Fibroblast of lung (primary cell): ENCODE data around the gene PRR19. TPM values are rescaled to one million over a fixed set of nuclear protein-coding genes. Genes with fewer than 3 reads are reported as not detected.

Experiments
- DNase-seq, 2 donors: peaks; one replicate each; pipeline versions ENCODE4 v3.0.0 to v3.0.0-alpha.2; 2010; ENCODE audit warnings: low read depth in 2 of 2
- H2AFZ ChIP-seq: 2 replicates; pipeline ENCODE4 v1.5.1; 2012; ENCODE audit warnings: low read length, control low read depth, inconsistent platforms
- H3K27ac ChIP-seq: 2 replicates; pipeline ENCODE4 v1.5.1; 2011; ENCODE audit warnings: low read length, control low read depth; ENCODE audit not compliant: insufficient read depth
- H3K27me3 ChIP-seq: 2 replicates; pipeline ENCODE4 v1.5.1; 2011; ENCODE audit warnings: mild to moderate bottlenecking, low read length; ENCODE audit not compliant: control insufficient read depth, insufficient read depth
- H3K36me3 ChIP-seq: 2 replicates; pipeline ENCODE4 v1.5.1; 2011; ENCODE audit warnings: low read length; ENCODE audit not compliant: control insufficient read depth, insufficient read depth
- H3K4me1 ChIP-seq: 2 replicates; pipeline ENCODE4 v1.5.1; 2011; ENCODE audit warnings: low read length; ENCODE audit not compliant: control insufficient read depth, insufficient read depth; ENCODE audit errors: extremely low read depth
- H3K4me2 ChIP-seq: 2 replicates; pipeline ENCODE4 v1.5.1; 2011; ENCODE audit warnings: low read length, control low read depth; ENCODE audit not compliant: insufficient read depth; ENCODE audit errors: extremely low read depth
- H3K4me3 ChIP-seq, 4 experiments: fragments of 200-600 bp in 1 of 4; sonication (generic) in 1 of 4; replicated peaks in 1 of 4; 2 replicates each; pipeline ENCODE4 v1.5.1; 2011 to 2016; ENCODE audit warnings: low read length in 4 of 4, low read depth in 3 of 4, mild to moderate bottlenecking in 3 of 4, control low read depth in 2 of 4, inconsistent platforms in 1 of 4, mixed read lengths in 1 of 4; ENCODE audit not compliant: insufficient read depth in 1 of 4; ENCODE audit errors: control extremely low read depth in 1 of 4
- H3K79me2 ChIP-seq: 2 replicates; pipeline ENCODE4 v1.5.1; 2012; ENCODE audit warnings: mild to moderate bottlenecking, low read length, inconsistent platforms; ENCODE audit not compliant: control insufficient read depth, insufficient read depth
- H3K9ac ChIP-seq: 2 replicates; pipeline ENCODE4 v1.5.1; 2011; ENCODE audit warnings: mild to moderate bottlenecking, low read length, control low read depth; ENCODE audit not compliant: insufficient read depth
- H3K9me3 ChIP-seq: 2 replicates; pipeline ENCODE4 v1.5.1; 2012; ENCODE audit warnings: low read depth, low read length; ENCODE audit not compliant: control insufficient read depth, insufficient read depth
- H4K20me1 ChIP-seq: 2 replicates; pipeline ENCODE4 v1.5.1; 2011; ENCODE audit warnings: low read length; ENCODE audit not compliant: control insufficient read depth, insufficient read depth; ENCODE audit errors: extremely low read depth
- CTCF ChIP-seq, 2 donors: IDR thresholded peaks in 1 of 2; conservative IDR thresholded peaks in 1 of 2; 1 replicate in 1 of 2; 2 replicates in 1 of 2; pipeline ENCODE4 v1.5.1; 2011 to 2012; ENCODE audit warnings: low read length in 2 of 2, control low read depth in 1 of 2, inconsistent platforms in 1 of 2, low read depth in 1 of 2, mild to moderate bottlenecking in 1 of 2
- EZH2 ChIP-seq: IDR thresholded peaks from 2 replicates; pipeline ENCODE4 v1.5.1; 2012; ENCODE audit warnings: low read length, control low read depth, mild to moderate bottlenecking; ENCODE audit errors: missing control alignments
- polyA plus RNA-seq, 2 donors: library from polyadenylated mRNA; depleted of rRNA in 1 of 2; stranded (reverse) in 1 of 2; unstranded in 1 of 2; fragments of >200 nt; gene quantifications; 2 replicates each; pipeline ENCODE4 v1.2.1, GENCODE V29; 2011 to 2012; ENCODE audit warnings: missing spikeins in 1 of 2
- total RNA-seq: library from RNA; depleted of rRNA; stranded (reverse); fragments of >200 nt; gene quantifications from 2 replicates; pipeline ENCODE4 v1.2.1, GENCODE V29; 2014

Gene PRR19
- total and polyA plus RNA-seq, 2 donors (not counting 1 experiment from before 2014, with no cell fraction given) = 0.17 to 0.39 TPM

DNA sequence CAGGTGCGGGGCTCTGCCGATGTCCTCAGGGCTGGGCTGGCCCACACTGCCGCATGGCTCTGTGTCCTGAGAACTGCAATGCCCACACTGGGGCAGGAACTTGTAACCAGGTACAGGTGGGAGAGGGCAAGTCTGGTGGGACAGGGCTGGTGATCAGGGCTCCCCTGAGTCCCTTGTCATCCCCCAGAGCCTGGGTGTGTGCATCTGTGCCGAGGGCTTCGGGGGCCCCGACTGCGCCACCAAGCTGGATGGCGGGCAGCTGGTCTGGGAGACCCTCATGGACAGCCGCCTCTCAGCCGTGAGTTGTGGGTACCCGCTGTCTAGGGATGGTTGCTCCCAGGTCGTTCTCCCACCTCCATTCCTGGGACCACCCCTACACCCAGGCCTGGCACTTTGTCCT, 54.0 kb downstream of the PRR19 start:
- no peak overlapping the region for H3K9ac ChIP-seq
- no peak overlapping the region for H3K27ac ChIP-seq

GRCh38 chr19:42356686-42357085, 54.8 kb downstream of the PRR19 start:
- Histone ChIP-seq H3K27ac (no peak overlapping the region), H3K27me3 (no peaks in the 10 kb centered on the region), H3K79me2 (no peaks in the 10 kb centered on the region), H3K4me1 (no peaks in the 10 kb centered on the region), H3K9ac (no peak overlapping the region), H3K9me3 (no peaks in the 10 kb centered on the region), H2AFZ (no peak overlapping the region), H3K4me2 (no peak overlapping the region), H4K20me1 (no peaks in the 10 kb centered on the region), H3K36me3 (peaks cover 2% of the 10 kb centered on the region), H3K4me3 (no peak overlapping the region)
- no peak for DNase-seq
- TF ChIP-seq EZH2 (no peak), CTCF (conservative IDR thresholded peaks at IDR 0.05 in 1 of 2, IDR thresholded peaks at IDR 0.05 in 1 of 2; ENCODE audit: low read depth in 1 of 2, low read length in 2 of 2) (no peak)

More for the DNA sequence above, 54.0 kb downstream of the PRR19 start:
- Histone ChIP-seq H3K79me2 (no peaks in the 10 kb centered on the region), H3K36me3 (peaks cover 2% of the 10 kb centered on the region), H3K27me3 (no peaks in the 10 kb centered on the region), H3K9me3 (no peaks in the 10 kb centered on the region), H3K4me2 (no peak overlapping the region), H3K4me3 (no peak overlapping the region), H4K20me1 (no peaks in the 10 kb centered on the region), H3K4me1 (no peaks in the 10 kb centered on the region), H2AFZ (no peak overlapping the region)
- no peak for DNase-seq
- TF ChIP-seq EZH2 = no peak
- no peak for TF ChIP-seq CTCF (conservative IDR thresholded peaks at IDR 0.05 in 1 of 2, IDR thresholded peaks at IDR 0.05 in 1 of 2; ENCODE audit: low read depth in 1 of 2, low read length in 2 of 2)

DNA sequence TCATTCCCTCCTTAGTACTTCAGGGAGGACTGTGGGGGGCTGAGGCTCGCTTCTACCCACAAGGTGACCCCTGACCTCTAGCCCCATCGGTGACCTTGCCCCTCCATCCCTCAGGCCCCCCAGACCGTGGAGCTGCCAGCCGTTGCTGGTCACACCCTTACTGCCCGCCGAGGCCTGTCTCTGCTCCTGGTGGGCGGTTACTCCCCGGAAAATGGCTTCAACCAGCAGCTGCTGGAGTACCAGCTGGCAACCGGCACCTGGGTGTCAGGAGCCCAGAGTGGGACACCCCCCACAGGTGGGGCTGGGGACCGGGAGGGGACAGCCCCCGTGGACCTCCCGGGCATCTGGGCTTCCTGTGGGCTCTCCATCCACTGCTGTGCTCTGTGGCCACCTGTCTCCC, 55.4 kb downstream of the PRR19 start:
- H4K20me1 ChIP-seq = no peaks in the 10 kb centered on the region
- DNase-seq = no peak
- no peaks in the 10 kb centered on the region for H3K9me3 ChIP-seq
- H3K4me1 ChIP-seq = no peaks in the 10 kb centered on the region
- H3K4me3 ChIP-seq = no peak overlapping the region
- TF ChIP-seq CTCF (conservative IDR thresholded peaks at IDR 0.05 in 1 of 2, IDR thresholded peaks at IDR 0.05 in 1 of 2; ENCODE audit: low read depth in 1 of 2, low read length in 2 of 2) = no peak
- TF ChIP-seq EZH2 = no peak
- no peak overlapping the region for H2AFZ ChIP-seq
- no peak overlapping the region for H3K27ac ChIP-seq
- no peak overlapping the region for H3K9ac ChIP-seq
- H3K27me3 ChIP-seq = no peaks in the 10 kb centered on the region
- H3K36me3 ChIP-seq = peaks cover 2% of the 10 kb centered on the region
- H3K79me2 ChIP-seq = no peaks in the 10 kb centered on the region
- H3K4me2 ChIP-seq = no peak overlapping the region

Other genes with a start within 250 kb of the PRR19 start
- 0.77 and 3.5 TPM in 2 replicates for gene GRIK5, start 231.9 kb upstream of the PRR19 start, total RNA-seq
- gene GRIK5, start 231.9 kb upstream of the PRR19 start, polyA plus RNA-seq = 0.03 and 0.69 TPM in 2 replicates
- 7.7 and 9.9 TPM in 2 replicates for gene ZNF574, start 226.0 kb upstream of the PRR19 start, total RNA-seq
- gene ZNF574, start 226.0 kb upstream of the PRR19 start, polyA plus RNA-seq = 5.1 and 6.6 TPM in 2 replicates
- gene POU2F2, start 169.7 kb upstream of the PRR19 start, total RNA-seq = under 0.01 and 0.17 TPM in 2 replicates
- gene POU2F2, start 169.7 kb upstream of the PRR19 start, polyA plus RNA-seq = 0.31 and 0.43 TPM in 2 replicates
- 11.3 and 17.8 TPM in 2 replicates for gene DEDD2, start 84.5 kb upstream of the PRR19 start, total RNA-seq
- 9.8 and 10.0 TPM in 2 replicates for gene DEDD2, start 84.5 kb upstream of the PRR19 start, polyA plus RNA-seq
- 6.7 and 7.8 TPM in 2 replicates for gene ZNF526, start 81.8 kb upstream of the PRR19 start, total RNA-seq
- gene ZNF526, start 81.8 kb upstream of the PRR19 start, polyA plus RNA-seq = 4.9 and 5.9 TPM in 2 replicates
- 8.7 and 11.6 TPM in 2 replicates for gene GSK3A, start 59.5 kb upstream of the PRR19 start, total RNA-seq
- 21.7 and 30.6 TPM in 2 replicates for gene GSK3A, start 59.5 kb upstream of the PRR19 start, polyA plus RNA-seq
- 13.2 and 14.1 TPM in 2 replicates for gene ERF, start 47.0 kb upstream of the PRR19 start, total RNA-seq
- 35.3 and 36.3 TPM in 2 replicates for gene ERF, start 47.0 kb upstream of the PRR19 start, polyA plus RNA-seq
- gene CIC, start 32.9 kb upstream of the PRR19 start, total RNA-seq = 16.7 and 23.6 TPM in 2 replicates
- 8.5 and 14.5 TPM in 2 replicates for gene CIC, start 32.9 kb upstream of the PRR19 start, polyA plus RNA-seq
- 25.9 and 32.1 TPM in 2 replicates for gene PAFAH1B3, start 492 bp downstream of the PRR19 start, total RNA-seq
- gene PAFAH1B3, start 492 bp downstream of the PRR19 start, polyA plus RNA-seq = 20.1 and 34.1 TPM in 2 replicates
- gene TMEM145, start 11.2 kb downstream of the PRR19 start, total RNA-seq = 0.83 TPM in 1 of 2 replicates, not detected in the other
- gene TMEM145, start 11.2 kb downstream of the PRR19 start, polyA plus RNA-seq = 0.05 and 0.20 TPM in 2 replicates
- gene MEGF8, start 23.5 kb downstream of the PRR19 start, total RNA-seq = 27.6 and 32.1 TPM in 2 replicates
- gene MEGF8, start 23.5 kb downstream of the PRR19 start, polyA plus RNA-seq = 7.8 and 9.3 TPM in 2 replicates
- not detected in 2 replicates for gene CNFN, start 88.2 kb downstream of the PRR19 start, total RNA-seq
- not detected in 2 replicates for gene CNFN, start 88.2 kb downstream of the PRR19 start, polyA plus RNA-seq
- gene LIPE, start 125.3 kb downstream of the PRR19 start, total RNA-seq = 0.51 and 1.7 TPM in 2 replicates
- 1.1 and 2.7 TPM in 2 replicates for gene LIPE, start 125.3 kb downstream of the PRR19 start, polyA plus RNA-seq
- not detected in 2 replicates for gene CXCL17, start 140.8 kb downstream of the PRR19 start, total RNA-seq
- not detected in 2 replicates for gene CXCL17, start 140.8 kb downstream of the PRR19 start, polyA plus RNA-seq
- gene CEACAM1, start 226.3 kb downstream of the PRR19 start, total RNA-seq = not detected in 2 replicates
- gene CEACAM1, start 226.3 kb downstream of the PRR19 start, polyA plus RNA-seq = 0.03 TPM in 1 of 2 replicates, not detected in the other